ENCODE data around the gene MAMLD1.

The MAMLD1 gene

DNA sequence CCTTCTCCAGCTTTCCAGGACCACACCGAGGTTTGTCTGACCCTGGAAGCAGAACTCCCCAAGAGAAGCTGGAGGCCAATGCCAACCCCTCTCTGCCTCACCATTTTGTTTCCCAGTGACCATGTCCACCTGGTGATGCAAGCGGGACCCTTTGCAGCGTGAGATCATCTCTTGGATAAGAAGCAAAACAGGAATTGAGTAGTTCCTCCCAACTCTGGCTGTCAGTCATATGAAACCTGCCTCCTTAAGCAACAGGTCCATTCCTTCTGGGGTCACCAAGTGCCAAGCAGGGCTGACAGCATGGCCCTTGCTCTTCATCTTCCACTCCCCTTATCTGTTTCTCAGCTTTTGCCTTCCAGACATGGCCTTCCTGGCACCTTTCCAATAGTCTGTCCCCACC is 164.0 kb downstream of the MAMLD1 start:
- Histone ChIP-seq H3K9me3 (ENCODE audit: control insufficient read depth, insufficient read depth, low read depth, low read length) (no peaks in the 10 kb centered on the region), H3K27ac (ENCODE audit: low read depth, low read length) (no peak overlapping the region), H3K27me3 (ENCODE audit: control insufficient read depth, insufficient read depth, low read length) (no peaks in the 10 kb centered on the region; the same call in 1 of the 2 replicates), H3K36me3 (ENCODE audit: control insufficient read depth, insufficient read depth, low read length) (no peaks in the 10 kb centered on the region), H3K4me1 (ENCODE audit: control insufficient read depth, insufficient read depth, low read length) (peaks cover 5% of the 10 kb centered on the region; the same call in 1 of the 2 replicates), H3K4me3 (ENCODE audit: low read depth, low read length) (no peak overlapping the region), H3K9ac (ENCODE audit: low read length) (no peak overlapping the region)

DNA sequence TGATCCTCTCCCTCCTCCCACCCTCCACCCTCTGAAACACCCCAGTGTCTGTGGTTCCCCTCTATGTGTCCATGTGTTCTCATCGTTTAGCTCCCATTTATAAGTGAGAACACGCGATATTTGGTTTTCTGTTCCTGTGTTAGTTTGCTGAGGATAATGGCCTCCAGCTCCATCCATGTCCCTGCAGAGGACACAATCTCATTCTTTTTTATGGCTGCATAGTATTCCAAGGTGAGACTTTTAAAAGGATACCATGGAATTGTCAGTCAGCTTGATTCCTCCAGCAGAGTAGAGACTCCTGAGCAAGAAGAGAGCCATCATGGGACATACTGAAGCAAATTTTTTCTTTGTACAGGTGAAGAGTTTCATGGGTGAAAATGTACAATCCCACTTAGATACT is 166.5 kb downstream of the MAMLD1 start:
- Histone ChIP-seq H3K27me3 (ENCODE audit: control insufficient read depth, insufficient read depth, low read length) (no peaks in the 10 kb centered on the region; the same call in 1 of the 2 replicates), H3K4me1 (ENCODE audit: control insufficient read depth, insufficient read depth, low read length) (no peaks in the 10 kb centered on the region), H3K27ac (ENCODE audit: low read depth, low read length) (no peak overlapping the region), H3K9ac (ENCODE audit: low read length) (no peak overlapping the region), H3K36me3 (ENCODE audit: control insufficient read depth, insufficient read depth, low read length) (no peaks in the 10 kb centered on the region), H3K9me3 (ENCODE audit: control insufficient read depth, insufficient read depth, low read depth, low read length) (peaks cover 3% of the 10 kb centered on the region; the same call in 1 of the 2 replicates), H3K4me3 (ENCODE audit: low read depth, low read length) (no peak overlapping the region)

DNA sequence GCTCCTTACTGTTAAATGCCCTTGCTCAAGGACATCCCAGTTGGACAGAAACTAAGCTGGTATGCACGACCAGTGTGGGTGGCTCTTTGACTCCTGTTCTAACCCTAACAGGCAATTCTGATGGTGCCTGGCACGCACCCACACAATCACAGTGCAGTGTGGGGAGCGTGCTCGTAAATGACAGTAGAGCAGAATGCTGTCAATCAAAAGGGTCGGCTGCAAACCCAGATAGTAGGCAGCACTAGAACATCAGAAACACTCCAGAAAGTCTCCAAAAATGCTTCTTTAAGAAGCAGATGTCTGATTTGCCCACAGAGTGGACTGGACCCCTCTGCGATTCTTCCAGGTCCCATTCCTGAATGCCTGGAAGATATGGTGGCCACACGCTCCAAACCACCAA is 167.7 kb downstream of the MAMLD1 start:
- Histone ChIP-seq H3K4me1 (ENCODE audit: control insufficient read depth, insufficient read depth, low read length) (no peaks in the 10 kb centered on the region), H3K9ac (ENCODE audit: low read length) (no peak overlapping the region), H3K36me3 (ENCODE audit: control insufficient read depth, insufficient read depth, low read length) (no peaks in the 10 kb centered on the region), H3K9me3 (ENCODE audit: control insufficient read depth, insufficient read depth, low read depth, low read length) (peaks cover 3% of the 10 kb centered on the region; the same call in 1 of the 2 replicates), H3K27me3 (ENCODE audit: control insufficient read depth, insufficient read depth, low read length) (no peaks in the 10 kb centered on the region; the same call in 1 of the 2 replicates), H3K4me3 (ENCODE audit: low read depth, low read length) (no peak overlapping the region), H3K27ac (ENCODE audit: low read depth, low read length) (no peak overlapping the region)

DNA sequence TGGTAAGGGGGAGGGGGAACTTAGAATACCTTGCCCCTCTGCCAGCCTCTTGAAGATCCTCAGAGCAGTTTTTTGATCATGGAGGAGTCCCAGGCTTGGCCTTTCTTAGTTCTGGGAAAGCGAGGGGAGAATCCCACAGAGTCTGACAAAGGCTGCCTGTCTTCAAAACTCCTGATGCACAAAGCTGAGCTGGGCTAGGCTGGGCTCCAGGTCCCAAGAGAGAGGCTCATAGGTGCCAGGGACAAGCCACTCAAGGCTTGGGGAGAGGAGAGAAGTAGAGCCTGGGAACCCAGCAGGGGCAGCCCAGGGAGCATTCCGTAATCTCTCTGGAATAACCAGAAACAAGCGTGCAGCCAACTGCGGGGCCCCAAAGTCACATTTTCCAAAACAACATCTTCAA is 168.3 kb downstream of the MAMLD1 start:
- no peaks in the 10 kb centered on the region; the same call in 1 of the 2 replicates for H3K27me3 ChIP-seq (ENCODE audit: control insufficient read depth, insufficient read depth, low read length)
- no peaks in the 10 kb centered on the region for H3K36me3 ChIP-seq (ENCODE audit: control insufficient read depth, insufficient read depth, low read length)
- H3K4me3 ChIP-seq (ENCODE audit: low read depth, low read length), result no peak overlapping the region
- no peak overlapping the region for H3K27ac ChIP-seq (ENCODE audit: low read depth, low read length)
- H3K9me3 ChIP-seq (ENCODE audit: control insufficient read depth, insufficient read depth, low read depth, low read length), result peaks cover 3% of the 10 kb centered on the region; the same call in 1 of the 2 replicates
- no peak overlapping the region for H3K9ac ChIP-seq (ENCODE audit: low read length)
- no peaks in the 10 kb centered on the region for H3K4me1 ChIP-seq (ENCODE audit: control insufficient read depth, insufficient read depth, low read length)

DNA sequence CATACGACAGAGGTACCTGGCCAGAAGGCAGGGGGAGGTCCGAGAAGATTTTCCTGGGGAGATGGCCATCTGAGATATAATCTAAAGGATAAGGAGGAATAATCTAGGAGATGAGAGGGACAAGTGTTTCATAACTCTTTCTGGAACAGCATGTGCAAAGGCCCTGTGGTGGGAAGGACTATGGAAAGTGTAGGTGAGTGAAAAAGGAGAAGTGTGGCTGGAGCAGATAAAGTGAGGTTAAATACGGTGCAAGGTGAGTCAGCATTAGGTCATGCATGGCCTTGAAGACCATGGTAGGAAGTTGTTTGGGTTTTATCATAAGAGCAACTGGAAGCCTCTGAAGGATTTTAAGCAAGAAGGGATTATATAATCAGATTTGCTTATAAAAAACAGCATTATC is 170.7 kb downstream of the MAMLD1 start:
- peaks cover 5% of the 10 kb centered on the region; the same call in 1 of the 2 replicates for H3K9me3 ChIP-seq (ENCODE audit: control insufficient read depth, insufficient read depth, low read depth, low read length)
- no peaks in the 10 kb centered on the region for H3K27me3 ChIP-seq (ENCODE audit: control insufficient read depth, insufficient read depth, low read length)
- H3K27ac ChIP-seq (ENCODE audit: low read depth, low read length), result no peak overlapping the region
- H3K4me3 ChIP-seq (ENCODE audit: low read depth, low read length), result no peak overlapping the region
- no peaks in the 10 kb centered on the region for H3K36me3 ChIP-seq (ENCODE audit: control insufficient read depth, insufficient read depth, low read length)
- H3K4me1 ChIP-seq (ENCODE audit: control insufficient read depth, insufficient read depth, low read length), result no peaks in the 10 kb centered on the region
- no peak overlapping the region for H3K9ac ChIP-seq (ENCODE audit: low read length)

DNA sequence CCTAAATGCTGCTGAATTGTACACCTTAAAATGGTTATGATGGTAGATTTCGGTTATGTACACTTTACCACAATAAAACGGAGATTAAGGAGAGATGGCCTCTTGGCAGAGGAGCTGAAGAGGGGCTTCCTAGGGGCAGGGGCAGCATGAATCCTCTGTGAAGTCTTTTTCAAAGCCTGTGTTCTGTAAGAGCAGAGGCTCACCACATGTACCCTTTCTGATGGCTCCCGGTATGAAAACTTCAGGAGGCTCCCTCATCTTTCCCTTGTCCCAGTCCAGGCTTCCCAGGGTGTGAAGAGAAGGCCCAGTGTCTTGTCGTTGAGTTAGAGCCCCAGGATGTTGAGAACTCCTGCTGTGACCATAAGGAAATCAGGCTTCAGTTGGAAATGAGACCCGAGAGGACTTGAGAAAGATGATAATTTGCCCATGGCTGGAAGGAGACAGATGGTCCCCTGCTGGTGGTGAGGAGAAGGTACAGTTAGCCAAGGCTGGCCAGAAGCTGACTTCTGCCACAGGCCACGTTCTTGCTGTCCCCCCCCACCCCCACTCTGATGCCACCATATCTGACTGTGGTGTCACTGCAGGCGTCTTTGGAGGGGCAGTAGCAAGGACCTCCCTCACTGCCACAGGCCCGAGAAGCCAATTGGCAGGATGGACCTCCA is 173.5 kb downstream of the MAMLD1 start:
- no peaks in the 10 kb centered on the region for H3K27me3 ChIP-seq (ENCODE audit: control insufficient read depth, insufficient read depth, low read length)
- H3K4me1 ChIP-seq (ENCODE audit: control insufficient read depth, insufficient read depth, low read length), result no peaks in the 10 kb centered on the region
- H3K4me3 ChIP-seq (ENCODE audit: low read depth, low read length), result no peak overlapping the region
- H3K9me3 ChIP-seq (ENCODE audit: control insufficient read depth, insufficient read depth, low read depth, low read length), result peaks cover 5% of the 10 kb centered on the region; the same call in 1 of the 2 replicates
- H3K27ac ChIP-seq (ENCODE audit: low read depth, low read length), result no peak overlapping the region
- H3K9ac ChIP-seq (ENCODE audit: low read length), result no peak overlapping the region
- no peaks in the 10 kb centered on the region for H3K36me3 ChIP-seq (ENCODE audit: control insufficient read depth, insufficient read depth, low read length)

DNA sequence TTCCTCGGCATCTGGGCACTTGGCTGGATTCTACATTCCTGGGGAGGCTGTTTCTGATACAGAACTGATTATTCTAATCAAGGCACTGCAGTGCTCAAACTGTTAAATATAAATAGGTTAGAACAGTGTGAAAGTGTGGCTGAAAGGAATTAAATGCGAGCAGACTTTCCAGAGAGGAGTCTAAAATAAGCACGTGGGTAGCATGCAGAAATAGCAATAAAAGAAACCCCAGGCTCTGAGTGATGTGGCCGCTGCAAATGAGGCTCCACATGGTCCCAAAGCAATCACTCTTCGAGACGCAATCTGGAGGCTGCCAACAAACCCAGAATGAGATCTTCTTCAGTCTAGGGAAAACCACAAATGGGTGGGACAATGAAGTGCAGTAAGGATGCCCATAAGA is 174.7 kb downstream of the MAMLD1 start:
- Histone ChIP-seq H3K4me1 (ENCODE audit: control insufficient read depth, insufficient read depth, low read length) (no peaks in the 10 kb centered on the region; the same call in 1 of the 2 replicates), H3K27me3 (ENCODE audit: control insufficient read depth, insufficient read depth, low read length) (no peaks in the 10 kb centered on the region; the same call in 1 of the 2 replicates), H3K36me3 (ENCODE audit: control insufficient read depth, insufficient read depth, low read length) (no peaks in the 10 kb centered on the region), H3K4me3 (ENCODE audit: low read depth, low read length) (no peak overlapping the region), H3K9me3 (ENCODE audit: control insufficient read depth, insufficient read depth, low read depth, low read length) (peaks cover 5% of the 10 kb centered on the region; the same call in 1 of the 2 replicates), H3K27ac (ENCODE audit: low read depth, low read length) (no peak overlapping the region), H3K9ac (ENCODE audit: low read length) (no peak overlapping the region)

DNA sequence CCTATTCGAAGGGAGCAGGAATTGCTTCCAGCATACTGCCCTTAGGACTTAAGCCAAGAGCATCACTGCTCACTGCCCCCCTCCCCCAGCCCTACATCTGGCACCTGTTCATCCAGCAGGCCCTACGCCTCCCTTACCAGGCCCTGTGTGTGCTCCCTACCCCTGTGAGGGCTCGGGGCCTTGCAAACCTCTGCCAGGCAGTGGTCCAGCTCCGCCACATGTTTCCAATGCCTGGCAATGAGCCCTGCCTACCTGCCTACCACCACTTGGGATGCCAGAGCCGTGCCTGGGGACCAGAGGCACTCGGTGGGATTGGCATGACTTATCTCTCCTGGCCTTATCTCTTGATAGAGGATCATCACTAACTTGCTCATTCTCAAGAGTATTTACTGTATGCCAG is 177.8 kb downstream of the MAMLD1 start:
- Histone ChIP-seq H3K4me3 (ENCODE audit: low read depth, low read length) (no peak overlapping the region), H3K4me1 (ENCODE audit: control insufficient read depth, insufficient read depth, low read length) (peaks cover 14% of the 10 kb centered on the region; the same call in 1 of the 2 replicates), H3K27ac (ENCODE audit: low read depth, low read length) (no peak overlapping the region), H3K36me3 (ENCODE audit: control insufficient read depth, insufficient read depth, low read length) (no peaks in the 10 kb centered on the region), H3K27me3 (ENCODE audit: control insufficient read depth, insufficient read depth, low read length) (peaks cover 4% of the 10 kb centered on the region; the same call in 1 of the 2 replicates), H3K9ac (ENCODE audit: low read length) (no peak overlapping the region), H3K9me3 (ENCODE audit: control insufficient read depth, insufficient read depth, low read depth, low read length) (0 out of 2 replicates have a peak, but pooled peaks cover 2% of the 10 kb centered on the region)

DNA sequence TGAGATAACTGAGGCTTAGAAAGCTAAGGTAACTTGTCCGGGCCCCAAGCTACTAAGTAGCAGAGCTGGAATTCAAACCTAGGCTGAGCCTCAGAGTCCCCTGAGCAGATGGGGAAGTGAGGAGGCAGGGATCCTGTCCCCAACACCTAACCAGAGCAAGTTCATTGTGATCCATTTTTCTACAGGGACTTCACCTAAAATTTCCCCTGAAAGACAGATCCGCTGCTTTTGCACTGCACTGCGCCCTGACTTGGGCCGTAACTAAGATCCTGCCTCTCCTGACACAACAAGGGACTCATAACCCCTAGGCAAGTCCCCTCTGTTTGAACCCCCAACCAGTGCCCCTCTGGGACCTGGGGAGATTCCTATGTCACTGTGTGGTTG is 179.7 kb downstream of the MAMLD1 start:
- Histone ChIP-seq H3K36me3 (ENCODE audit: control insufficient read depth, insufficient read depth, low read length) (no peaks in the 10 kb centered on the region), H3K27ac (ENCODE audit: low read depth, low read length) (no peak overlapping the region), H3K4me1 (ENCODE audit: control insufficient read depth, insufficient read depth, low read length) (peaks cover 31% of the 10 kb centered on the region), H3K9ac (ENCODE audit: low read length) (no peak overlapping the region), H3K9me3 (ENCODE audit: control insufficient read depth, insufficient read depth, low read depth, low read length) (0 out of 2 replicates have a peak, but pooled peaks cover 2% of the 10 kb centered on the region), H3K27me3 (ENCODE audit: control insufficient read depth, insufficient read depth, low read length) (peaks cover 21% of the 10 kb centered on the region), H3K4me3 (ENCODE audit: low read depth, low read length) (no peak overlapping the region)

DNA sequence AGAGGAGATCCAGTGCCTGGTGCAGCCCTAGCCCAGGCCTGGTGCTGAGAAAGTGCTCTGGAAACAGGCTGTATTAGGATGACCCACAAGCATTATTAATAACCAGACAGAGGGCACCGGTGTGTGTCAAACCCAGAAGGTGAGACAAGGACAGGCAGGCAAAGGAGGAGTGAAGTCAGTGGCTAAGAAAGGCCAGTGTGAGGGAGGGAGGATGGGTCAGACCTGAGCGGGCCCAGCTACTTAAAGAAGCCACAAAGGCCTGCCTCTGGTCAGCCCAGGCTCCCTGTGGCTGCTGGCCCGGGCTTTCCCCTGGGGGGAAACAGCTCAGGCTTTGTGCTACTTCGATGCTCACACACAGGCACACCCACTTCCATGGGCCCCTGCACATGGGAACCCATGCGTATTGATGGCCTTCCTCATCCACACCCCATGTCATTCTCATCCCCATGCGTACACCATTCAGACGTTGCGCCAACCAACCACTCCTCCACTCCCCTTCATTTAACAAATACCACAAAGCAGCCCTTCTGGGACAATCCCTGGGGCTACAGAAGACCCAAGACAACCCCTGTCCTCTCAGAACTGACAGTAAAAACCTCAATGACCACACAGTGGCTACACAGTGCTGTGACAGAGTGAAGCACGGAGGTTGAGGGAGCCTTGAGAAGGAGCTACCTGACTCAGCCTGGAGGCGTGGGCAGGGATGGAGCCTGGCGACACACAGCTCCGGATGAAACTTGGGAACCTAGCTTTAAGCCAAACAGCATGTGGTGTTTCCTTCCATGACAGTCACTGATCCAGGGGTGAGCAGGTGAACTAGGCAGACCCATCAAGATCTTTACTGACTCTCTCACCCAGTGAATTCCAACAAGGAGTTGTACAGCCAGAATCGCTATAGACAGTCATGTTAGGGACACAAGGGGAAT is 180.4 kb downstream of the MAMLD1 start:
- H3K27me3 ChIP-seq (ENCODE audit: control insufficient read depth, insufficient read depth, low read length), result peaks cover 28% of the 10 kb centered on the region
- no peak overlapping the region for H3K4me3 ChIP-seq (ENCODE audit: low read depth, low read length)
- peaks cover 37% of the 10 kb centered on the region for H3K4me1 ChIP-seq (ENCODE audit: control insufficient read depth, insufficient read depth, low read length)
- no peaks in the 10 kb centered on the region for H3K36me3 ChIP-seq (ENCODE audit: control insufficient read depth, insufficient read depth, low read length)
- no peaks in the 10 kb centered on the region for H3K9me3 ChIP-seq (ENCODE audit: control insufficient read depth, insufficient read depth, low read depth, low read length)
- no peak overlapping the region for H3K27ac ChIP-seq (ENCODE audit: low read depth, low read length)
- no peak overlapping the region for H3K9ac ChIP-seq (ENCODE audit: low read length)

Measured in HUES6 (cell line).